HCT116 (cell line): ENCODE results near the gene ZNF135. TPM values are rescaled to one million over a fixed set of nuclear protein-coding genes. Genes with fewer than 3 reads are reported as not detected.

Experiments
- ATAC-seq: fragments of 200-7000 bp; cut with Tn5 transposase; 2 replicates; pipeline ENCODE4 v1.9.1; 2020; ENCODE audit warnings: mild to moderate bottlenecking, moderate library complexity
- BruUV-seq: library from RNA; stranded (reverse); fragments of 400-500 nt; replicated peaks from 2 replicates; lab custom pipeline; 2021; lab: Mats Ljungman, UMichigan
- CTCF ChIA-PET: fragments of 300-600 bp; sonication (Branson Sonifier 250); formaldehyde crosslinking; loops from one replicate; lab custom pipeline; 2021; ENCODE audit warnings: antibody characterized with exemption; lab: Charles Lee
- POLR2A ChIA-PET: fragments of 300-600, 350-600 bp; sonication (Branson Sonifier 250); formaldehyde crosslinking; loops from one replicate; lab custom pipeline; 2021; ENCODE audit warnings: antibody characterized with exemption; lab: Charles Lee
- RAD21 ChIA-PET, 2 experiments: fragments of 300-600 bp; sonication (Branson Sonifier 250); formaldehyde crosslinking; loops; one replicate each; lab custom pipeline; 2023; ENCODE audit warnings: low total read pairs in 2 of 2; ENCODE audit not compliant: uncharacterized antibody in 2 of 2, unreplicated experiment in 2 of 2, low non-redundant PET in 1 of 2; lab: Charles Lee
- DNase-seq: peaks from one replicate; pipeline ENCODE4 v3.0.0-alpha.2; 2010; ENCODE audit warnings: low read depth, low spot score
- H2AFZ ChIP-seq: fragments of 200-600 bp; shearing (Covaris generic), sonication (generic); 2 replicates; pipeline ENCODE4 v1.6.1; 2017; ENCODE audit warnings: low read depth, mixed run types, mixed read lengths, antibody characterized with exemption, low read length; ENCODE audit not compliant: poor library complexity, severe bottlenecking
- H3K27ac ChIP-seq: 2 replicates; pipeline ENCODE4 v1.5.1; 2012; ENCODE audit warnings: low read depth, low read length
- H3K27me3 ChIP-seq: fragments of 200-600 bp; sonication (generic); 2 replicates; pipeline ENCODE4 v1.6.1; 2016; ENCODE audit warnings: mixed run types, low read length, mixed read lengths; ENCODE audit not compliant: insufficient read depth
- H3K36me3 ChIP-seq, 2 experiments: fragments of 200-500 bp in 1 of 2; fragments of 200-600 bp in 1 of 2; sonication (Bioruptor generic) in 1 of 2; sonication (generic) in 1 of 2; 2 replicates each; pipeline versions ENCODE4 v1.5.1 to v1.6.1; 2014 to 2016; ENCODE audit warnings: low read length in 2 of 2, inconsistent platforms in 1 of 2, mixed read lengths in 1 of 2, mixed run types in 1 of 2; ENCODE audit not compliant: insufficient read depth in 2 of 2, control insufficient read depth in 1 of 2
- H3K4me1 ChIP-seq, 2 experiments: fragments of 200-600 bp in 1 of 2; sonication (generic) in 1 of 2; 2 replicates each; pipeline versions ENCODE4 v1.5.1 to v1.6.1; 2012 to 2017; ENCODE audit warnings: low read length in 2 of 2, inconsistent platforms in 1 of 2, mild to moderate bottlenecking in 1 of 2, mixed read lengths in 1 of 2, mixed run types in 1 of 2, moderate library complexity in 1 of 2; ENCODE audit not compliant: insufficient read depth in 2 of 2, control insufficient read depth in 1 of 2
- H3K4me2 ChIP-seq: fragments of 200-600 bp; sonication (generic); 2 replicates; pipeline ENCODE4 v1.6.1; 2017; ENCODE audit warnings: mixed run types, low read length, mixed read lengths
- H3K4me3 ChIP-seq, 2 experiments: fragments of 200-600 bp in 1 of 2; sonication (generic) in 1 of 2; replicated peaks in 1 of 2; 2 replicates each; pipeline ENCODE4 v1.5.1; 2011 to 2016; ENCODE audit warnings: low read length in 2 of 2, control low read depth in 1 of 2, low read depth in 1 of 2, mild to moderate bottlenecking in 1 of 2, mixed read lengths in 1 of 2, mixed run types in 1 of 2
- H3K79me2 ChIP-seq: fragments of 200-600 bp; sonication (generic); 2 replicates; pipeline ENCODE4 v1.6.1; 2017; ENCODE audit warnings: mild to moderate bottlenecking, mixed run types, low read length, moderate library complexity, mixed read lengths; ENCODE audit not compliant: insufficient read depth
- H3K9ac ChIP-seq: fragments of 200-600 bp; sonication (generic); 2 replicates; pipeline ENCODE4 v1.6.1; 2016; ENCODE audit warnings: low read length, mixed read lengths
- H3K9me2 ChIP-seq: fragments of 200-600 bp; sonication (generic), shearing (Covaris generic); 2 replicates; pipeline ENCODE4 v1.6.1; 2017; ENCODE audit warnings: mixed run types, mild to moderate bottlenecking, moderate library complexity; ENCODE audit not compliant: insufficient read depth
- H3K9me3 ChIP-seq, 2 experiments: fragments of 200-500 bp in 1 of 2; fragments of 200-600 bp in 1 of 2; sonication (Bioruptor generic) in 1 of 2; sonication (generic) in 1 of 2; 2 replicates each; pipeline ENCODE4 v1.6.1; 2014 to 2017; ENCODE audit warnings: low read length in 2 of 2, mixed read lengths in 2 of 2, inconsistent platforms in 1 of 2, low read depth in 1 of 2, mild to moderate bottlenecking in 1 of 2, mixed run types in 1 of 2, moderate library complexity in 1 of 2; ENCODE audit not compliant: control insufficient read depth in 1 of 2, insufficient read depth in 1 of 2
- H4K20me1 ChIP-seq: fragments of 200-600 bp; sonication (generic), shearing (Covaris generic); 2 replicates; pipeline ENCODE4 v1.6.1; 2017; ENCODE audit warnings: mixed run types, mild to moderate bottlenecking, moderate library complexity; ENCODE audit not compliant: insufficient read depth
- EGR1 ChIP-seq: IDR thresholded peaks from 2 replicates; pipeline ENCODE4 v1.6.1; 2012; ENCODE audit warnings: low read depth
- SP1 ChIP-seq: IDR thresholded peaks from 2 replicates; pipeline ENCODE4 v1.6.1; 2012; ENCODE audit warnings: low read depth
- TCF7L2 ChIP-seq: IDR thresholded peaks from 2 replicates; pipeline ENCODE4 v1.7.0; 2011; ENCODE audit warnings: borderline replicate concordance, inconsistent platforms; ENCODE audit not compliant: insufficient read depth, insufficient read length; ENCODE audit errors: extremely low read depth
- ZFX ChIP-seq: fragments of 450-650 bp; IDR thresholded peaks from 2 replicates; pipeline ENCODE4 v1.6.1; 2017
- intact Hi-C: fragments of 100-400 bp; cut with micrococcal nuclease; formaldehyde crosslinking; loops from 2 replicates; pipeline ENCODE4 v1.10.0; 2022
- total RNA-seq: library from RNA; stranded (reverse); gene quantifications from one replicate; pipeline ENCODE4 v1.2.1, GENCODE V29; 2021; ENCODE audit not compliant: unreplicated experiment
- TF ChIP-seq, protein P1 (sequence below): IDR thresholded peaks from 2 replicates; pipeline ENCODE4 v1.6.1; 2011; ENCODE audit warnings: mild to moderate bottlenecking, low read length, moderate library complexity; ENCODE audit not compliant: insufficient replicate concordance; ENCODE audit errors: extremely low read depth
- TF ChIP-seq, protein P2 (sequence below): IDR thresholded peaks from 2 replicates; pipeline ENCODE4 v1.6.1; 2012

ZNF135 gene
- total RNA-seq, 1 experiment from 2014 or later, result not detected

DNA sequence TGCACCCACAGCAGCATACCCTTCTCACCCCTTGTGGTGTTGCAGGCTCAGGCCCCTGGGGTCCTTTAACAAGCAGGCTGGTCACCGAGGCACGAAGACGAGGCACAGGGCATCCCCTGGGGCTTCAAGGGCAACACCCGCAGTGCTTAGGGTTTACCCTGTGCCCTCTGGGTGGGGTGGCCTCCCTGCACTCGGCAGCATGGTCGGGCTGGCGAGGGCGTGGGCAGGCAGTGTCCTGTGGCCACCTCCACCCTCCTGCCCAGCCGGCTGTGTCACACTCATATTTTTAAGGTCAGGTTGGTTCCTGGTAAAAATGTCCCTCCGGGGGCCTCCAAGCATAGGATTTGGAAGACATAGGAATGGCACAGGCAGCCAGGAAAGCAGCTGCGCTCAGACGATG is 11.4 kb upstream of the ZNF135 start (continued):
- TF ChIP-seq SP1 (no peak), TCF7L2 (no peak), EGR1 (no peak), ZFX (no peak)
- TF ChIP-seq, protein P1, sequence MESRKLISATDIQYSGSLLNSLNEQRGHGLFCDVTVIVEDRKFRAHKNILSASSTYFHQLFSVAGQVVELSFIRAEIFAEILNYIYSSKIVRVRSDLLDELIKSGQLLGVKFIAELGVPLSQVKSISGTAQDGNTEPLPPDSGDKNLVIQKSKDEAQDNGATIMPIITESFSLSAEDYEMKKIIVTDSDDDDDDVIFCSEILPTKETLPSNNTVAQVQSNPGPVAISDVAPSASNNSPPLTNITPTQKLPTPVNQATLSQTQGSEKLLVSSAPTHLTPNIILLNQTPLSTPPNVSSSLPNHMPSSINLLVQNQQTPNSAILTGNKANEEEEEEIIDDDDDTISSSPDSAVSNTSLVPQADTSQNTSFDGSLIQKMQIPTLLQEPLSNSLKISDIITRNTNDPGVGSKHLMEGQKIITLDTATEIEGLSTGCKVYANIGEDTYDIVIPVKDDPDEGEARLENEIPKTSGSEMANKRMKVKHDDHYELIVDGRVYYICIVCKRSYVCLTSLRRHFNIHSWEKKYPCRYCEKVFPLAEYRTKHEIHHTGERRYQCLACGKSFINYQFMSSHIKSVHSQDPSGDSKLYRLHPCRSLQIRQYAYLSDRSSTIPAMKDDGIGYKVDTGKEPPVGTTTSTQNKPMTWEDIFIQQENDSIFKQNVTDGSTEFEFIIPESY, result no peak

DNA sequence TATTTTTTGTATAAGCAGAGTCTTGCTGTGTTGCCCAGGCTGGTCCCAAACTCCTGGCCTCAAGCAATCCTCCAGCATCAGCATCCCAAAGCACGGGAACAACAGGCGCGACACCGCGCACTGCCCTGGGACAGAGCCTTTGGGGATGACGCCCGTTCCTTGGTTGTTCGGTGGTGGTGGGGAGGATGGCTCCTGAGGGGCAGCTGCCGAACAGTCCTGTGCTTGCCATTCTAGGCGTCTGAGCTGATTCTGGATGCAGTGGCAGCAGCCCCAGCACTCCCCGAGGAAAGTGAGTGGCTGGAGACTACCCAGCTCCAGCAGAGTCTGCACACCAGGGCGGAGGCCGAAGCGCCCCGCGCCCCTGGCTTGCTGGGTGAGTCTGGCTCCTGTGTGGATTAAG is 6.8 kb upstream of the ZNF135 start:
- intact Hi-C loops, result no loop called here
- Histone ChIP-seq H3K9ac (no peak overlapping the region), H3K27me3 (no peaks in the 10 kb centered on the region), H3K4me3 (no peak overlapping the region), H3K4me1 (no peaks in the 10 kb centered on the region), H3K9me3 (peaks cover 4 to 17% of the 10 kb centered on the region in 2 experiments; a peak in 2 of 4 replicates), H3K79me2 (no peaks in the 10 kb centered on the region), H3K4me2 (no peak overlapping the region), H4K20me1 (no peaks in the 10 kb centered on the region), H2AFZ (no peak overlapping the region), H3K36me3 (no peaks in the 10 kb centered on the region), H3K27ac (no peak overlapping the region), H3K9me2 (no peaks in the 10 kb centered on the region)
- no peak for DNase-seq
- TF ChIP-seq, protein P2, sequence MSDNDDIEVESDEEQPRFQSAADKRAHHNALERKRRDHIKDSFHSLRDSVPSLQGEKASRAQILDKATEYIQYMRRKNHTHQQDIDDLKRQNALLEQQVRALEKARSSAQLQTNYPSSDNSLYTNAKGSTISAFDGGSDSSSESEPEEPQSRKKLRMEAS, result no peak
- TF ChIP-seq TCF7L2, result no peak
- no peak for ATAC-seq
- RAD21 ChIA-PET, result no interaction called here
- POLR2A ChIA-PET, result no interaction called here
- BruUV-seq, result no TSS peak
- CTCF ChIA-PET, result no interaction called here
